Lower leg skin (tissue), 4 donors: ENCODE measurements around the gene CPSF6. TPM values are rescaled to one million over a fixed set of nuclear protein-coding genes. Genes with fewer than 3 reads are reported as not detected.

ENCODE experiments used
- DNase-seq, 2 donors: peaks; one replicate each; pipeline ENCODE4 v3.0.0-alpha.2; 2019; ENCODE audit warnings: low spot score in 2 of 2
- H3K4me3 ChIP-seq: fragments of 200-600 bp; sonication (generic); 2 replicates; pipeline ENCODE4 v1.5.1; 2017; ENCODE audit warnings: mild to moderate bottlenecking, low read depth; ENCODE audit not compliant: poor library complexity, severe bottlenecking
- CTCF ChIP-seq, 3 donors: fragments of 450-650 bp; IDR thresholded peaks; one replicate each; pipeline ENCODE4 v1.5.1; 2016; ENCODE audit warnings: antibody characterized with exemption in 3 of 3, mild to moderate bottlenecking in 3 of 3, moderate library complexity in 2 of 3
- POLR2A ChIP-seq, 2 donors: fragments of 450-650 bp; IDR thresholded peaks; one replicate each; pipeline ENCODE4 v1.6.1; 2016 to 2017; ENCODE audit warnings: antibody characterized with exemption in 2 of 2, mild to moderate bottlenecking in 1 of 2, moderate library complexity in 1 of 2
- WGBS, 2 donors: methylation state at CpG; one replicate each; pipeline ENCODE4 v1.1.5; 2018; 5-methylcytosine and 5-hydroxymethylcytosine counted together
- intact Hi-C: fragments of 100-400 bp; cut with DNase I; formaldehyde crosslinking; loops from one replicate; pipeline ENCODE4 v1.15.0; 2023; ENCODE audit warnings: low total_unique reads
- total RNA-seq, 4 donors: library from RNA; depleted of rRNA; stranded (reverse); fragments of >200 nt; gene quantifications; one replicate each; pipeline ENCODE4 v1.1.0, GENCODE V29; 2016

CPSF6 gene
- total RNA-seq, 4 donors from 2014 or later = 17.0 to 29.5 (median 20.2) TPM

GRCh38 chr12:69211160-69211559, 28.2 kb upstream of the CPSF6 start:
- TF ChIP-seq POLR2A (IDR thresholded peaks at IDR 0.05) (no peak), CTCF (IDR thresholded peaks at IDR 0.05) (no peak)
- no peak overlapping the region for H3K4me3 ChIP-seq
- 80 to 81% methylated on average over 3 of the region's 3 CpGs for WGBS, 2 donors
- intact Hi-C loops = no loop called here
- no peak for DNase-seq

DNA sequence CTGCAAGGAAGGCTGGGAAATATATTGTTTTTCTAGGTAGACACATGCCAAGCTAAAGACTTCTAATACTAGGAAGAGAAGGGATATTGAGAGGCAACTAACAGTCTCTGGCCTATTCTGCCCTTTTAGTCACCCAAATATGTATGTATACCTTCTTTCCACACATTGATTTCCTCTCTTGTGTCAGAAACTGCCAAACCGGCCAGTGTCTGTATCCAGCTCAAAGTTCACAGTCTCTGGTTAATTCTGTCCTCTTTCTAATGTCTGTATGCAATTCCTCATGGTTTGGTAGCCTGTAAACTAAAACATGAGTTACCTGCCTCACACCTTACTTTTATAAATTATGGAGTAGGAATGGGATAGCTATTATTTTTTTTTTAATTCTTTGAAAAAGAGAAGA, 25.2 kb upstream of the CPSF6 start:
- DNase-seq = no peak
- intact Hi-C loops = no loop called here
- no peak overlapping the region for H3K4me3 ChIP-seq
- WGBS, 2 donors = 85 to 100% methylated on average over 1 of the region's 1 CpG
- TF ChIP-seq CTCF (IDR thresholded peaks at IDR 0.05) (no peak), POLR2A (IDR thresholded peaks at IDR 0.05) (no peak)

DNA sequence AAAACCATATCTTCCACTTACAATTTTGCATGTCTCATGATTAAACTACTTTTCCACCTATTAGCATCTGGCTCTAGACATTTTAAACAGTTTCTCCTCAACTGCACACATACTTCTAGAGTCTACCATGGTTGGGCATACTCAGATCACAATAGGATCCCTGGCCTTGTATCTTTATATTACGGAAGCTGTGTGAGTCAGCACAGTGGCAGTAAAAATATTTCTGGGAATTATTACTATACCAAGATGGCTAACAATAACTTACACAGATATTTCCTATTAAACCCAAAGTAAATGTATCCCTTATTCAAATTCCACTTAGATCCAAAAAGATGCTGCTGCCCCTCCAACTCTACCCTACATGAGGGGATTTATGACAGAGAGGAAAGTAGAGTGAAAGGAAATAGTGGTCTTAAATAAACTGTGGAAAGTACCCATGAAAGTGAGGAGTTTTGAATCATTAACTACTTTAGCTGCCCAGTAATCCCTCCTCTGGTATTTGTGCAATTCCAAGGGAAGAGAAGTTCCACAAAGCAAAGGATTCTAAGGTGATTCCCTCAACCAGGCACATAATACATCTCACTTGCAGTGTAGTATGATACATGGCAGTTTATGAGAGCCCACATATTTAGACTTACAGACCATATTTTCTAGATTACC, 14.0 kb upstream of the CPSF6 start:
- WGBS, 2 donors = 89 to 97% methylated on average over 1 of the region's 1 CpG

GRCh38 chr12:69231479-69231878, 7.9 kb upstream of the CPSF6 start:
- DNase-seq = no peak
- TF ChIP-seq POLR2A (IDR thresholded peaks at IDR 0.05) (no peak), CTCF (IDR thresholded peaks at IDR 0.05) (no peak)
- intact Hi-C loops = no loop called here
- no peak overlapping the region for H3K4me3 ChIP-seq

More for the DNA sequence above, 14.0 kb upstream of the CPSF6 start:
- no peak for DNase-seq
- no peak overlapping the region for H3K4me3 ChIP-seq
- no peak for TF ChIP-seq CTCF (IDR thresholded peaks at IDR 0.05)
- TF ChIP-seq POLR2A (IDR thresholded peaks at IDR 0.05) = no peak
- intact Hi-C loops = no loop called here

- WGBS, 2 donors = 15 to 16% methylated on average over 16 of the region's 16 CpGs
- TF ChIP-seq POLR2A (IDR thresholded peaks at IDR 0.05) (no peak), CTCF (IDR thresholded peaks at IDR 0.05) (no peak)
- DNase-seq = no peak
- intact Hi-C loops = no loop called here
- H3K4me3 ChIP-seq = no peak overlapping the region
Measured at GRCh38 chr12:69238589-69239351, 599 bp upstream of the CPSF6 start.
